Stimulated activated naive B cell treated with anti-CD40 and anti-IgM and Interleukin-4, amounts not matched to agents 10 μg/mL and 1 μg/mL and 100 μg/mL, for 72 hours (primary cell): ENCODE results near the gene UBE2J1.

Experiments used
- ATAC-seq, 2 donors: fragments of 150-1000 bp; cut with Tn5 transposase; replicated peaks; 2 replicates each; pipeline ENCODE4 v1.10.0; 2021; ENCODE audit warnings: moderate library complexity in 1 of 2
- DNase-seq: peaks from one replicate; pipeline ENCODE4 v3.0.0; 2021
- H3K27ac Mint-ChIP-seq: one replicate; pipeline ENCODE4 v1.8.0; 2022; ENCODE audit warnings: mild to moderate bottlenecking, mixed read lengths
- H3K27me3 Mint-ChIP-seq, 2 donors: one replicate each; pipeline ENCODE4 v1.8.0; 2022; ENCODE audit warnings: mixed read lengths in 2 of 2
- H3K36me3 Mint-ChIP-seq, 2 donors: one replicate each; pipeline ENCODE4 v1.8.0; 2022; ENCODE audit warnings: mixed read lengths in 2 of 2, mild to moderate bottlenecking in 1 of 2
- H3K4me1 Mint-ChIP-seq, 2 donors: one replicate each; pipeline ENCODE4 v1.8.0; 2022; ENCODE audit warnings: mixed read lengths in 2 of 2, mild to moderate bottlenecking in 1 of 2
- H3K4me3 Mint-ChIP-seq, 2 donors: one replicate each; pipeline ENCODE4 v1.8.0; 2022; ENCODE audit warnings: mild to moderate bottlenecking in 2 of 2, mixed read lengths in 2 of 2, moderate library complexity in 1 of 2
- H3K9me3 Mint-ChIP-seq, 2 donors: one replicate each; pipeline ENCODE4 v1.8.0; 2022; ENCODE audit warnings: mixed read lengths in 2 of 2, mild to moderate bottlenecking in 1 of 2

UBE2J1 gene

GRCh38 chr6:89379281-89379680 lies 26.8 kb upstream of the UBE2J1 start:
- no peak overlapping the region for H3K27ac Mint-ChIP-seq
- no peak for DNase-seq
- H3K36me3 Mint-ChIP-seq, result peaks cover 17 to 20% of the 10 kb centered on the region in 2 donors
- H3K4me1 Mint-ChIP-seq, result peaks cover 16 to 38% of the 10 kb centered on the region in 2 donors
- H3K27me3 Mint-ChIP-seq, result no peaks in the 10 kb centered on the region
- ATAC-seq, result no peak
- no peak overlapping the region for H3K4me3 Mint-ChIP-seq
- H3K9me3 Mint-ChIP-seq, result no peaks in the 10 kb centered on the region

- no peak overlapping the region for H3K27ac Mint-ChIP-seq
- H3K27me3 Mint-ChIP-seq, result no peaks in the 10 kb centered on the region
- DNase-seq, result no peak
- H3K36me3 Mint-ChIP-seq, result peaks cover 20 to 23% of the 10 kb centered on the region in 2 donors
- no peaks in the 10 kb centered on the region for H3K9me3 Mint-ChIP-seq
- peaks cover 16 to 38% of the 10 kb centered on the region in 2 donors for H3K4me1 Mint-ChIP-seq
- no peak overlapping the region for H3K4me3 Mint-ChIP-seq
- ATAC-seq, result no peak
Measured at GRCh38 chr6:89378628-89379027, 26.1 kb upstream of the UBE2J1 start.

GRCh38 chr6:89375427-89376267 lies 23.1 kb upstream of the UBE2J1 start:
- H3K27me3 Mint-ChIP-seq, result no peaks in the 10 kb centered on the region
- no peak overlapping the region for H3K4me3 Mint-ChIP-seq
- DNase-seq, result peak; percentile 75
- H3K9me3 Mint-ChIP-seq, result no peaks in the 10 kb centered on the region
- peak overlapping the region; percentile 37 for H3K27ac Mint-ChIP-seq
- peaks cover 22% of the 10 kb centered on the region in 2 donors for H3K36me3 Mint-ChIP-seq
- H3K4me1 Mint-ChIP-seq, result peaks cover 19 to 39% of the 10 kb centered on the region in 2 donors
- ATAC-seq, result peak; percentile 92 to 94

GRCh38 chr6:89372506-89372901 lies 20.0 kb upstream of the UBE2J1 start:
- Mint-ChIP-seq H3K4me1 (peaks cover 13 to 29% of the 10 kb centered on the region in 2 donors), H3K36me3 (peaks cover 18 to 23% of the 10 kb centered on the region in 2 donors), H3K27me3 (no peaks in the 10 kb centered on the region), H3K9me3 (no peaks in the 10 kb centered on the region), H3K4me3 (no peak overlapping the region), H3K27ac (no peak overlapping the region)
- no peak for DNase-seq
- peak; percentile 6 to 12 for ATAC-seq

GRCh38 chr6:89371849-89372505 lies 19.5 kb upstream of the UBE2J1 start:
- peak overlapping the region; percentile 47 for H3K27ac Mint-ChIP-seq
- H3K9me3 Mint-ChIP-seq, result no peaks in the 10 kb centered on the region
- no peak overlapping the region for H3K4me3 Mint-ChIP-seq
- DNase-seq, result peak; percentile 77
- no peaks in the 10 kb centered on the region for H3K27me3 Mint-ChIP-seq
- H3K4me1 Mint-ChIP-seq, result peaks cover 13 to 29% of the 10 kb centered on the region in 2 donors
- peaks cover 18 to 23% of the 10 kb centered on the region in 2 donors for H3K36me3 Mint-ChIP-seq
- ATAC-seq, result peak; percentile 78 to 82

GRCh38 chr6:89368999-89369398 lies 16.5 kb upstream of the UBE2J1 start:
- DNase-seq, result no peak
- Mint-ChIP-seq H3K27ac (no peak overlapping the region), H3K9me3 (no peaks in the 10 kb centered on the region), H3K4me1 (peaks cover 10 to 21% of the 10 kb centered on the region in 2 donors), H3K4me3 (no peak overlapping the region), H3K27me3 (no peaks in the 10 kb centered on the region), H3K36me3 (peaks cover 18 to 20% of the 10 kb centered on the region in 2 donors)
- ATAC-seq, result no peak

- H3K4me1 Mint-ChIP-seq, result peaks cover 10 to 23% of the 10 kb centered on the region in 2 donors
- ATAC-seq (no peak), DNase-seq (no peak)
- H3K27ac Mint-ChIP-seq, result no peak overlapping the region
- H3K27me3 Mint-ChIP-seq, result no peaks in the 10 kb centered on the region
- H3K9me3 Mint-ChIP-seq, result peaks cover 0 to under 1% of the 10 kb centered on the region in 2 donors
- H3K36me3 Mint-ChIP-seq, result peaks cover 15 to 18% of the 10 kb centered on the region in 2 donors
- no peak overlapping the region for H3K4me3 Mint-ChIP-seq
Measured at GRCh38 chr6:89368107-89368506, 15.6 kb upstream of the UBE2J1 start.

- no peak for DNase-seq
- Mint-ChIP-seq H3K4me3 (no peak overlapping the region), H3K36me3 (peaks cover 13 to 14% of the 10 kb centered on the region in 2 donors), H3K4me1 (peaks cover 12 to 29% of the 10 kb centered on the region in 2 donors), H3K9me3 (peaks cover 1 to 3% of the 10 kb centered on the region in 2 donors), H3K27me3 (no peaks in the 10 kb centered on the region), H3K27ac (no peak overlapping the region)
- no peak for ATAC-seq
Measured at GRCh38 chr6:89364586-89364985, 12.1 kb upstream of the UBE2J1 start.

GRCh38 chr6:89361171-89361570 lies 8.6 kb upstream of the UBE2J1 start:
- ATAC-seq (no peak), DNase-seq (no peak)
- Mint-ChIP-seq H3K4me3 (no peak overlapping the region), H3K36me3 (peaks cover 10 to 13% of the 10 kb centered on the region in 2 donors), H3K27me3 (no peaks in the 10 kb centered on the region), H3K9me3 (peaks cover 1 to 3% of the 10 kb centered on the region in 2 donors), H3K4me1 (peaks cover 21 to 56% of the 10 kb centered on the region in 2 donors), H3K27ac (no peak overlapping the region)

- peaks cover 6 to 9% of the 10 kb centered on the region in 2 donors for H3K36me3 Mint-ChIP-seq
- peaks cover 21 to 55% of the 10 kb centered on the region in 2 donors for H3K4me1 Mint-ChIP-seq
- no peaks in the 10 kb centered on the region for H3K27me3 Mint-ChIP-seq
- H3K9me3 Mint-ChIP-seq, result peaks cover 1 to 3% of the 10 kb centered on the region in 2 donors
- DNase-seq (no peak), ATAC-seq (peak; percentile 71 to 77)
- H3K27ac Mint-ChIP-seq, result peak overlapping the region; percentile 82
- H3K4me3 Mint-ChIP-seq, result peak overlapping the region; percentile 43 to 51
Measured at GRCh38 chr6:89360415-89360999, 8.0 kb upstream of the UBE2J1 start.

GRCh38 chr6:89359561-89359960 lies 7.0 kb upstream of the UBE2J1 start:
- no peaks in the 10 kb centered on the region for H3K27me3 Mint-ChIP-seq
- peaks cover 22 to 56% of the 10 kb centered on the region in 2 donors for H3K4me1 Mint-ChIP-seq
- H3K27ac Mint-ChIP-seq, result peak overlapping the region; percentile 63
- DNase-seq (no peak), ATAC-seq (no peak)
- peak overlapping the region in 1 of 2 donors; percentile 8 for H3K4me3 Mint-ChIP-seq
- H3K36me3 Mint-ChIP-seq, result peaks cover 6 to 9% of the 10 kb centered on the region in 2 donors
- peaks cover 1 to 3% of the 10 kb centered on the region in 2 donors for H3K9me3 Mint-ChIP-seq

GRCh38 chr6:89357390-89357789 lies 4.9 kb upstream of the UBE2J1 start:
- H3K27me3 Mint-ChIP-seq, result no peaks in the 10 kb centered on the region
- H3K36me3 Mint-ChIP-seq, result peaks cover 2% of the 10 kb centered on the region in 2 donors
- H3K27ac Mint-ChIP-seq, result peak overlapping the region; percentile 90
- DNase-seq (no peak), ATAC-seq (peak; percentile 34 to 37)
- peaks cover 28 to 67% of the 10 kb centered on the region in 2 donors for H3K4me1 Mint-ChIP-seq
- H3K9me3 Mint-ChIP-seq, result peaks cover 0 to 1% of the 10 kb centered on the region in 2 donors
- H3K4me3 Mint-ChIP-seq, result peak overlapping the region; percentile 80 to 84

- DNase-seq, result no peak
- H3K9me3 Mint-ChIP-seq, result peaks cover 0 to 1% of the 10 kb centered on the region in 2 donors
- H3K4me1 Mint-ChIP-seq, result peaks cover 28 to 71% of the 10 kb centered on the region in 2 donors
- H3K27ac Mint-ChIP-seq, result peak overlapping the region; percentile 90
- ATAC-seq, result no peak
- no peaks in the 10 kb centered on the region for H3K27me3 Mint-ChIP-seq
- H3K36me3 Mint-ChIP-seq, result peaks cover 3% of the 10 kb centered on the region in 2 donors
- no peak overlapping the region for H3K4me3 Mint-ChIP-seq
Measured at GRCh38 chr6:89356642-89357170, 4.2 kb upstream of the UBE2J1 start.
